AG20443 (cell line): ENCODE measurements around the gene C9.
"Not testable (repeated sequence)": the region's sequence is repeated elsewhere in the genome, so short reads cannot be mapped to it uniquely, and the experiment has no call there.

Experiments
- DNase-seq: peaks from one replicate; pipeline ENCODE4 v3.0.0; 2012; ENCODE audit warnings: low spot score, mixed read lengths

Gene C9

GRCh38 chr5:39364367-39364766 lies at the start of gene C9:
Gene C9 (minus strand): TSS chr5:39364495. CDS start chr5:39364464, 31 bp downstream.
- DNase-seq, result no peak

- DNase-seq, result no peak
These were observed 49.5 kb upstream of the C9 start for GRCh38 chr5:39413771-39414170.

GRCh38 chr5:39412721-39413394 lies 48.6 kb upstream of the C9 start:
- DNase-seq, result no peak

GRCh38 chr5:39411985-39412384 lies 47.7 kb upstream of the C9 start:
- no peak for DNase-seq

GRCh38 chr5:39411061-39411460 lies 46.8 kb upstream of the C9 start:
- peak; percentile 35 for DNase-seq

- no peak for DNase-seq
These were observed 44.7 kb upstream of the C9 start for GRCh38 chr5:39409033-39409432.

- no peak for DNase-seq
These were observed 41.0 kb upstream of the C9 start for GRCh38 chr5:39405083-39405843.

- not testable (repeated sequence) for DNase-seq
These were observed 39.5 kb upstream of the C9 start for GRCh38 chr5:39403761-39404160.

GRCh38 chr5:39402140-39402539 lies 37.8 kb upstream of the C9 start:
- not testable (repeated sequence) for DNase-seq

GRCh38 chr5:39400713-39401578 lies 36.7 kb upstream of the C9 start:
- DNase-seq, result no peak

- peak; percentile 83 for DNase-seq
These were observed 35.1 kb upstream of the C9 start for GRCh38 chr5:39399135-39400036.

- no peak for DNase-seq
These were observed 32.5 kb upstream of the C9 start for GRCh38 chr5:39396843-39397242.

GRCh38 chr5:39395521-39395920 lies 31.2 kb upstream of the C9 start:
- no peak for DNase-seq

GRCh38 chr5:39394946-39395345 lies 30.7 kb upstream of the C9 start:
- DNase-seq, result peak; percentile 60

- no peak for DNase-seq
These were observed 26.6 kb upstream of the C9 start for GRCh38 chr5:39390945-39391344.

GRCh38 chr5:39387293-39387692 lies 23.0 kb upstream of the C9 start:
- no peak for DNase-seq

- DNase-seq, result no peak
These were observed 20.0 kb upstream of the C9 start for GRCh38 chr5:39384271-39384670.

GRCh38 chr5:39381376-39381775 lies 17.1 kb upstream of the C9 start:
- DNase-seq, result no peak

GRCh38 chr5:39379693-39380092 lies 15.4 kb upstream of the C9 start:
- no peak for DNase-seq

- no peak for DNase-seq
These were observed 13.3 kb upstream of the C9 start for GRCh38 chr5:39377613-39378012.

- peak; percentile 50 for DNase-seq
These were observed 12.0 kb upstream of the C9 start for GRCh38 chr5:39376293-39376714.

- DNase-seq, result no peak
These were observed 9.5 kb upstream of the C9 start for GRCh38 chr5:39373791-39374190.
